Ectodermal cell (in vitro differentiated cells): ENCODE measurements around the gene SCNN1B.
"Not testable (repeated sequence)": the region's sequence is repeated elsewhere in the genome, so short reads cannot be mapped to it uniquely, and the experiment has no call there.

ENCODE experiments used
- H3K27ac ChIP-seq: 2 replicates; pipeline ENCODE4 v1.7.0; 2013; ENCODE audit warnings: mild to moderate bottlenecking, low read depth, low read length; ENCODE audit not compliant: insufficient read depth, poor library complexity, severe bottlenecking
- H3K27me3 ChIP-seq: 2 replicates; pipeline ENCODE4 v1.7.0; 2013; ENCODE audit warnings: mild to moderate bottlenecking, low read length; ENCODE audit not compliant: insufficient read depth, control insufficient read depth, poor library complexity, severe bottlenecking
- H3K36me3 ChIP-seq: one replicate; pipeline ENCODE4 v1.7.0; 2013; ENCODE audit warnings: low read length; ENCODE audit not compliant: control insufficient read depth, insufficient read depth
- H3K4me1 ChIP-seq: one replicate; pipeline ENCODE4 v1.7.0; 2013; ENCODE audit warnings: low read length; ENCODE audit not compliant: control insufficient read depth, insufficient read depth
- H3K4me3 ChIP-seq: 2 replicates; pipeline ENCODE4 v1.7.0; 2013; ENCODE audit warnings: low read depth, low read length, control low read depth; ENCODE audit not compliant: insufficient read depth
- H3K9me3 ChIP-seq: 2 replicates; pipeline ENCODE4 v1.7.0; 2013; ENCODE audit warnings: mild to moderate bottlenecking, low read length, moderate library complexity; ENCODE audit not compliant: control insufficient read depth
- whole genome bisulfite sequencing, 2 experiments: methylation state at CpG; one replicate each; pipeline ENCODE4 v1.1.7; 2013; ENCODE audit warnings: missing lambda C conversion rate in 2 of 2; 5-methylcytosine and 5-hydroxymethylcytosine counted together

The SCNN1B gene

DNA sequence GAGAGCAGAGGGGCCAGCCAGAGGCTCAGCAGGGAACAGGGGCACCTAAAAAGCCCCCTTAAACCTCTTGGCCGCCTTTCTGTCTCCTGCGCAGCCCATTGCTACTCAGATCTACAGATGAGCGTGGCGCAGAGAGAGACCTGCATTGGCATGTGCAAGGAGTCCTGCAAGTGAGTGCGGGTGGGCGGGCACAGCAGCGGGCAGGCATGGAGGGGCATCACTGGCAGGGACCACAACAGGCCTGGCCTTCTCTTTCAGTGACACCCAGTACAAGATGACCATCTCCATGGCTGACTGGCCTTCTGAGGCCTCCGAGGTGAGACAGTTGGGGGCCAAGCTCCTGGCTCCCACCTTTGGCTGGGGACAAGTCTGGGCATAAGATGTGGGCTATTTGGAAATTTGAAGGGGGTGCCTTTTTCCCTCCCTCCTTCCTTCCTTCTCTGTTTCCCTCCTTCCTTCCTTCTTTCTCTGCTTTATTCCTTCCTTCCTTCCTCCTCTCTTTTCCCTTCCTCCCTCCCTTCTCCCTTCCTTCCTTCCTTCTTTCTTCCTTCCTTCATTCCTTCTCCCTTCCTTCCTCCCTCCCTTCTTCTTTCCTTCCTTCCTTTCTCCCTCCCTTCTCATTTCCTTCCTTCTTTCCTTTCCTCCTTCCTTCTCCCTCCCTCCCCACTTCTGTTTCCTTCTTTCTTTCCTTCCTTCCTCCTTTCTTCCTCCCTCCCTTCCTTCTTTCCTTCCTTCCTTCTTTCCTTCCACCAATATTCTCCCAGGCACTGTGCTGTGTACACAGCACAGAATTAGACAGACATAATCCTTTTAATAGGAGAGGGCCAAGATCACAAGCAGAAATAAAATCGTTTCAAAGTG lies 75.2 kb downstream of the SCNN1B start:
- no peaks in the 10 kb centered on the region for H3K36me3 ChIP-seq
- H3K4me1 ChIP-seq: no peaks in the 10 kb centered on the region
- 95 to 97% methylated on average over 9 of the region's 9 CpGs for WGBS, 2 experiments
- no peak overlapping the region for H3K4me3 ChIP-seq
- no peaks in the 10 kb centered on the region for H3K27me3 ChIP-seq
- H3K27ac ChIP-seq: no peak overlapping the region
- no peaks in the 10 kb centered on the region for H3K9me3 ChIP-seq

DNA sequence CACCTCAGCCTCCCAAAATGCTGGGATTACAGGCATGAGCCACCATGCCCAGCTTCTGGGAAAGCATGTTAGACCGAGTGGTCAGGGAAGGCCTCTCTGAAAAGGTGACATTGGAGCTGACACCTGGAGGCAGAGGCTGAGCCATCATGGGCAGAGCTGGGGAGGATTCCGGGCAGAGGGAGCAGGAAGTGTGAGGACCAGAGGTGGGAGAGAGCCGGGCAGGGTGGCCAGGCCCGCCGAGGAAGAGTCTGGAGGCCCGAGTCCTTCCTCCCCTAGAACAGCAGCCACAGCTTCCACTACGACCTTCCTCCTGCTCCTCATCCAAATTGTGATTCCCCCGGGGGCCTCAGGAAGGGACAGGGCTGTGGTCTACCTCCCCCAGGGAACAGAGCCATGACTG lies 76.2 kb downstream of the SCNN1B start:
- WGBS, 2 experiments: 92 to 96% methylated on average over 8 of the region's 8 CpGs
- H3K9me3 ChIP-seq: no peaks in the 10 kb centered on the region
- H3K4me3 ChIP-seq: no peak overlapping the region
- no peak overlapping the region for H3K27ac ChIP-seq
- H3K36me3 ChIP-seq: no peaks in the 10 kb centered on the region
- no peaks in the 10 kb centered on the region for H3K4me1 ChIP-seq
- no peaks in the 10 kb centered on the region for H3K27me3 ChIP-seq

DNA sequence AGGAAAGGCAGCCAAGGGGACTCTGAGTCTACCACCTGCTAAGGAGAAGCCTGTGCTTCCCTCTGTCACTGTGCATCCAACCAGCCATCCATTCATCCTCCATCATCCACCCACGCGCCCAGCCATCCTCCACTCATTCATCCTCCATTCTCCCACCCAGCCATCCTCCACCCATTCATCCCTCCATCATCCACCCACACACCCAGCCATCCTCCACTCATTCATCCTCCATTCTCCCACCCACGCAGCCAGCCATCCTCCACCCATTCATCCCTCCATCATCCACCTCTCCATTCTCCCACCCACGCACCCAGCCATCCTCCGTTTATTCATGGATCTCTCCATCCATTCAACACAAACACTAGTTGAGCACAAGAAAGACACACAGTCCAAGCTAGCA lies 76.8 kb downstream of the SCNN1B start:
- 89 to 90% methylated on average over 5 of the region's 5 CpGs for WGBS, 2 experiments
- Histone ChIP-seq H3K9me3 (no peaks in the 10 kb centered on the region), H3K36me3 (no peaks in the 10 kb centered on the region)

DNA sequence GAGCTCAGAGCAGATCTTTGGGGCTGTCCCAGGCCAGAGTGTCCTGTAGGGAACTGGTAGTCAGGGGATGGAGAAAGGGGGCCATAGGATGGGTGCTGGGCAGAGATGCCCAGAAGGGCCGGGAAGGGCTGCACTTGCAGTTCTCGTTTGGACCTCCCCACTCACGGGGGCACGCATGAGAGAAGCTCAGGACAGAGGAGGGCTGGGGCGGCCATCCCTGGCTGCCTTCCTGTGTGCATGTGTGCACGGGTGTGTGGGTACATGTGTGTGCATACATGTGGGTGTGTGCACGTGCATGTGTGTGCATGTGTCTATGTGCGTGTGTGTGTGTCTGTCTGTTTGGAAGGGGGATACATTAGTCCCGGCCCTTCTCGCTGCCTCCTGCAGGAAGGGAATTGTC lies 77.6 kb downstream of the SCNN1B start:
- Histone ChIP-seq H3K9me3 (no peaks in the 10 kb centered on the region), H3K36me3 (no peaks in the 10 kb centered on the region), H3K27me3 (no peaks in the 10 kb centered on the region), H3K4me3 (no peak overlapping the region), H3K4me1 (no peaks in the 10 kb centered on the region), H3K27ac (no peak overlapping the region)
- WGBS, 2 experiments: 91 to 96% methylated on average over 10 of the region's 10 CpGs

More for the DNA sequence above, 76.8 kb downstream of the SCNN1B start:
- no peak overlapping the region for H3K27ac ChIP-seq
- H3K4me1 ChIP-seq: no peaks in the 10 kb centered on the region
- H3K27me3 ChIP-seq: no peaks in the 10 kb centered on the region
- no peak overlapping the region for H3K4me3 ChIP-seq

DNA sequence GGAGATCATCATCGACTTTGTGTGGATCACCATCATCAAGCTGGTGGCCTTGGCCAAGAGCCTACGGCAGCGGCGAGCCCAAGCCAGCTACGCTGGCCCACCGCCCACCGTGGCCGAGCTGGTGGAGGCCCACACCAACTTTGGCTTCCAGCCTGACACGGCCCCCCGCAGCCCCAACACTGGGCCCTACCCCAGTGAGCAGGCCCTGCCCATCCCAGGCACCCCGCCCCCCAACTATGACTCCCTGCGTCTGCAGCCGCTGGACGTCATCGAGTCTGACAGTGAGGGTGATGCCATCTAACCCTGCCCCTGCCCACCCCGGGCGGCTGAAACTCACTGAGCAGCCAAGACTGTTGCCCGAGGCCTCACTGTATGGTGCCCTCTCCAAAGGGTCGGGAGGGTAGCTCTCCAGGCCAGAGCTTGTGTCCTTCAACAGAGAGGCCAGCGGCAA lies 78.4 kb downstream of the SCNN1B start:
- Histone ChIP-seq H3K9me3 (no peaks in the 10 kb centered on the region), H3K4me1 (no peaks in the 10 kb centered on the region), H3K4me3 (no peak overlapping the region), H3K36me3 (no peaks in the 10 kb centered on the region), H3K27me3 (no peaks in the 10 kb centered on the region), H3K27ac (no peak overlapping the region)
- 95 to 96% methylated on average over 20 of the region's 20 CpGs for whole genome bisulfite sequencing, 2 experiments

DNA sequence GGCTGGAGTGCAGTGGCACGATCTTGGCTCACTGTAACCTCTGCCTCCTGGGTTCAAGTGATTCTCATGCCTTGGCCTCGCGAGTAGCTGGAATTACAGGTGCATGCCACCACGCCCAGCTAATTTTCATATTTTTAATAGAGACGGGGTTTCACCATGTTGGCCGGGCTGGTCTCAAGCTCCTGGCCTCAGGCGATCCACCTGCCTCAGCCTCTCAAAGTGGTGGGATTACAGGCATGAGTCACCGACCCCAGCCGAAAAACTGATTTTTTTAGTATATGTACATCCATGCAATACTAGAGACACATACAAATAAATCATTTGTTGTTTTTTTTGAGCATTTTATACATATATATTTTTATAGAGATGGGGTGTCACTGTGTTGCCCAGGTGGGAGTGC lies 79.6 kb downstream of the SCNN1B start:
- H3K9me3 ChIP-seq, H3K27me3 ChIP-seq, H3K4me1 ChIP-seq, H3K36me3 ChIP-seq, H3K27ac ChIP-seq, H3K4me3 ChIP-seq: not testable (repeated sequence)
- WGBS, 2 experiments: 94 to 95% methylated on average over 8 to 9 of the region's 9 CpGs

DNA sequence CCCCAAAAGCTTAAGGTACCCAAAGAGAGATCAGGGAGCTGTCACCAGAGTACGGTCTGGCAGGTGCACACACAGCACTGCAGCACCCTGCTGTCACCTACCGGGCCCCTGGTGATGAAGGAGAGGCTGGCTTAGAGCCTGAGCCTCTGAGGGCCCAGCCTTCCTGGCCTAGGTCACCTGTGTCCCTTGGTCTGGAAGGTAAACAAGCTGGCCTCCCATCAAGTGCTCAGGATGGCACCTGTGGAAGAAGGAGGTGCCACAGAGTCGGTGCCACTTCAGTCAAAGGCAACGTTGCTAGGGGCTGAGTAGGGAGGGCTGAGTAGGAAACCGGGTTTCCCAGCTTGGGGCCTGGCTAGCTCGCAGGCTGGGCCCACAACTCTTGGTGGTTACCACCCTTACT lies 80.2 kb downstream of the SCNN1B start:
- no peaks in the 10 kb centered on the region for H3K4me1 ChIP-seq
- no peaks in the 10 kb centered on the region for H3K36me3 ChIP-seq
- no peaks in the 10 kb centered on the region for H3K9me3 ChIP-seq
- 89 to 90% methylated on average over 6 of the region's 6 CpGs for WGBS, 2 experiments
- H3K27me3 ChIP-seq: no peaks in the 10 kb centered on the region
- H3K27ac ChIP-seq: no peak overlapping the region
- no peak overlapping the region for H3K4me3 ChIP-seq

DNA sequence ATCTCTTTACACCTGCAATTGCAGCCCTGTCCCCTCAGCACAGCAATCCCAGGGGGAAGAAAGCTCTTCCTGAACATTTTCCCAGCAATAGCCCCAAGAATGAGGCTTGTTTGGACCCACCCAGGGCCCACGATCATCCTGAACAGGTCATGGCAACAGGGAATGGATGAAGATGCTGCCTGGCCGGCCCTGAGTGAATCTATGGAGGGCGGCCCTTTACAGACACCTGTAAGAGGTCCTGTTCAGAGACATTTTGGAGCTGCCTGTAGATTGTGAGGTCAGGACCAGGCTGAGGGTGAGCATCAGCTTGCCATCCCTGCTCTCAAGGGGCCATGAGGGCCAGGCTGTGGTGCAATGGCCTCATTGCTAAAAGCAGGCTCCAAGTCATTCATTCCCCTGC lies 81.8 kb downstream of the SCNN1B start:
- Histone ChIP-seq H3K27ac (no peak overlapping the region), H3K36me3 (no peaks in the 10 kb centered on the region), H3K9me3 (no peaks in the 10 kb centered on the region), H3K27me3 (no peaks in the 10 kb centered on the region), H3K4me1 (no peaks in the 10 kb centered on the region), H3K4me3 (no peak overlapping the region)
- 93 to 94% methylated on average over 3 of the region's 3 CpGs for WGBS, 2 experiments

DNA sequence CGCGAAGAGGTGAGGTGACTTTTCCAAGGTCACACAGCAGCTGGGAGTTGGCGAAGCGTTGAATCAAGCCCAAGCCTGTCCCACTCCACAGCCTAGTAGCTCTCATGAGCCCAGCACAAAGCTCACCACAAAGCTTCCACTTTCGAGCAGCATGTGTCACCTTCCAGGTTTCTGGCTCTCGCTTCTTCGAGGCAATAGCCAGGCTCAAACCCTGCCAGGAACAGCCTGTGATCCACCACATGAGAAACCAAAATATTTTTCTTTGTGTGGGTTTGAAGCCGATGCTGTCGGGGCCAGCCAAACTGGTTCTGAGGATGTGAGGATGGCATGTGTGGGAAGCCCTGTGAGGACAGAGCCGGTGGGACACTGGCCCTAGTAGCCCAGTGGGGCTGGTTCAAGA lies 82.8 kb downstream of the SCNN1B start:
- H3K36me3 ChIP-seq: no peaks in the 10 kb centered on the region
- H3K9me3 ChIP-seq: no peaks in the 10 kb centered on the region
- no peak overlapping the region for H3K27ac ChIP-seq
- WGBS, 2 experiments: 94 to 95% methylated on average over 10 of the region's 10 CpGs
- H3K27me3 ChIP-seq: no peaks in the 10 kb centered on the region
- H3K4me1 ChIP-seq: no peaks in the 10 kb centered on the region
- H3K4me3 ChIP-seq: no peak overlapping the region

DNA sequence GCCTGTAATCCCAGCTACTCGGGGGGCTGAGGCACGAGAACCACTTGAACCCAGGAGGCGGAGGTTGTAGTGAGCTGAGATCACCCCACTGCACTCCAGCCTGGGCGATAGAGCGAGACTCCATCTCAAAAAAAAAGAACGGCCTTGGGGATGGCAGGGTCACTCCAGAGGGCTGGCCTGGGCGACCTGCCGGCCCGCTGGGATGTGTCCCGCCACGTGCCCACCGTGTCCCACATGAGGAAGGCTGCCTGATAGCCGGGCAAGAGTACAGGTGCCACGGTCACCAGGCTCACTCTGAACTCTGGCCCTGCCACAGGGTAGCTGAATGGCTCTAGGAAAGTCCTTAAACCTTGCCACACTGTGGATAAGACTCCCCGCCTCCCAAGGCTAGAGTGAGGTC lies 83.3 kb downstream of the SCNN1B start:
- H3K27ac ChIP-seq: no peak overlapping the region
- 95% methylated on average over 15 of the region's 15 CpGs for WGBS, 2 experiments

More for the DNA sequence above, 83.3 kb downstream of the SCNN1B start:
- H3K27me3 ChIP-seq: no peaks in the 10 kb centered on the region
- H3K4me1 ChIP-seq: no peaks in the 10 kb centered on the region
- no peaks in the 10 kb centered on the region for H3K9me3 ChIP-seq
- H3K4me3 ChIP-seq: no peak overlapping the region
- no peaks in the 10 kb centered on the region for H3K36me3 ChIP-seq
